GM12865 (cell line): ENCODE results near the gene NCS1.

Source experiments
- DNase-seq: peaks from one replicate; pipeline ENCODE4 v3.0.0; 2010; ENCODE audit warnings: low read depth
- H3K4me3 ChIP-seq: 2 replicates; pipeline ENCODE4 v1.5.1; 2011; ENCODE audit warnings: mild to moderate bottlenecking, low read depth, low read length, control low read depth
- CTCF ChIP-seq: IDR thresholded peaks from 2 replicates; pipeline ENCODE4 v1.5.1; 2011; ENCODE audit warnings: low read length, control low read depth, low read depth, inconsistent platforms; ENCODE audit not compliant: insufficient read depth; ENCODE audit errors: missing control alignments

NCS1 gene

GRCh38 chr9:130196643-130197042 lies 24.4 kb downstream of the NCS1 start:
- DNase-seq: no peak
- no peak overlapping the region for H3K4me3 ChIP-seq
- TF ChIP-seq CTCF: no peak

GRCh38 chr9:130197386-130197785 lies 25.2 kb downstream of the NCS1 start:
- TF ChIP-seq CTCF: no peak
- H3K4me3 ChIP-seq: no peak overlapping the region
- no peak for DNase-seq

GRCh38 chr9:130197888-130198287 lies 25.7 kb downstream of the NCS1 start:
- H3K4me3 ChIP-seq: no peak overlapping the region
- no peak for DNase-seq
- no peak for TF ChIP-seq CTCF

- no peak for TF ChIP-seq CTCF
- DNase-seq: no peak
- no peak overlapping the region for H3K4me3 ChIP-seq
These were observed 26.4 kb downstream of the NCS1 start for GRCh38 chr9:130198501-130199179.

GRCh38 chr9:130199605-130200004 lies 27.4 kb downstream of the NCS1 start:
- TF ChIP-seq CTCF: no peak
- no peak for DNase-seq

DNA sequence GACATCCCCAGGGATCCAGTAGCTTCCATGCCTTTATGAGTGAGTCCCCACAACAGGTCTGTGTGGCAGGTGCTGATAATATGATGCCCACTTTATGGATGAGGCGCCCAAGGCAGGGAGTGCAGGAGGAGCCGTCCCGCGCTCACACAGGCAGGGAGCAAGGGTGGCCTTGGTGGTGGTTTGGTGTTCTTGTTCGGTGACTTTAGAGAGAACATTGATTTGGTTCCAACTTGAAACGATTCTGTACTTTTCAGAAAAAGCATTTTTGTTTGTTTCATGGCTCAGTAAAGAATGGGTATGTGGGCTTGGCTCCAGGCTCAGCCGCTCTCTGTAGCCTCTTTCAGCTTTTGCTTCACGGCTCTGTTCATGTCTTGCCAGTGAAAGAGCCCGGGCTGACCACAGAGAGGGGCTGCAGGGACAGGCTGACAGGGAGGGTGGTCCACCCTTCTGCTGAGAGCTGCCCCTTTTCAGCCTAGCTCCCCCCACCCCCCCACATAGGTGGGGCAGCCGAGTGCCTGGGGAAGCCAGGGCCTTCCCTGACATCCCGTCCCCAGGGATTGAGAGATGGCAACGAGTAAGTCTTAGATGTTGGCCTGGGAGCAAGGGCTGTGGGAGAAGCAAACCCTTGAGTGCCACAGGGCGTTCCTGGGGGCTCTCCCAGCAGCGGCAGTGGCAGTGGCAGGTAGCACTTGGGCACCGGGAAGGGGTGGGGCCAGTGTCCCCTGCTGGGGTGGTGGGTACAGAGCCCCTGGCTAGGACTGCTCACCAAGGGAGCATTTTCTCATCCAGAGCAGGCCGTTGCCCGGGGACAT lies 28.0 kb downstream of the NCS1 start:
- no peak for TF ChIP-seq CTCF
- no peak for DNase-seq

More at GRCh38 chr9:130199605-130200004, 27.4 kb downstream of the NCS1 start:
- H3K4me3 ChIP-seq: no peak overlapping the region

GRCh38 chr9:130201399-130201873 lies 29.2 kb downstream of the NCS1 start:
- no peak for DNase-seq
- no peak overlapping the region for H3K4me3 ChIP-seq
- no peak for TF ChIP-seq CTCF

More for the DNA sequence above, 28.0 kb downstream of the NCS1 start:
- H3K4me3 ChIP-seq: no peak overlapping the region
